H1 (cell line): ENCODE results near the gene GRAMD4. TPM values are rescaled to one million over a fixed set of nuclear protein-coding genes. Genes with fewer than 3 reads are reported as not detected.

Experiments
- CTCF ChIA-PET: fragments of 300-600 bp; sonication (Branson Sonifier 250); formaldehyde crosslinking; loops from one replicate; lab custom pipeline; 2021; ENCODE audit not compliant: partially characterized antibody; lab: Charles Lee
- POLR2A ChIA-PET: fragments of 300-600 bp; sonication (Branson Sonifier 250); formaldehyde crosslinking; loops from one replicate; lab custom pipeline; 2021; ENCODE audit warnings: inconsistent platforms; ENCODE audit not compliant: partially characterized antibody; lab: Charles Lee
- DNase-seq, 2 experiments: peaks; one replicate each; pipeline versions ENCODE4 v3.0.0 to v3.0.0-alpha.2; 2010 to 2022; ENCODE audit warnings: low spot score in 2 of 2, low read depth in 1 of 2, mixed read lengths in 1 of 2
- FAIRE-seq: peaks from 2 replicates; lab custom pipeline; 2011; peaks lifted over from hg19 to GRCh38; lab: Jason Lieb, UNC
- H2AFZ ChIP-seq: 2 replicates; pipeline ENCODE4 v1.8.1; 2012; ENCODE audit warnings: low read length, inconsistent platforms
- H2AK5ac ChIP-seq: 2 replicates; pipeline ENCODE4 v1.6.1; 2013; ENCODE audit warnings: low read depth, low read length
- H2BK120ac ChIP-seq: replicated peaks from 2 replicates; pipeline ENCODE3; 2013; ENCODE audit warnings: low read depth, low read length, inconsistent platforms
- H2BK12ac ChIP-seq: 2 replicates; pipeline ENCODE4 v1.6.1; 2013; ENCODE audit warnings: low read depth, low read length
- H2BK15ac ChIP-seq: 2 replicates; pipeline ENCODE4 v1.6.1; 2013; ENCODE audit warnings: low read length
- H2BK20ac ChIP-seq: 2 replicates; pipeline ENCODE4 v1.6.1; 2013; ENCODE audit warnings: low read length
- H2BK5ac ChIP-seq: 2 replicates; pipeline ENCODE4 v1.6.1; 2013; ENCODE audit warnings: low read depth, low read length
- H3K14ac ChIP-seq: 2 replicates; pipeline ENCODE4 v1.6.1; 2013; ENCODE audit warnings: inconsistent platforms; ENCODE audit not compliant: insufficient read length
- H3K18ac ChIP-seq: 2 replicates; pipeline ENCODE4 v1.6.1; 2013; ENCODE audit warnings: low read length; ENCODE audit errors: extremely low read depth
- H3K23ac ChIP-seq: 2 replicates; pipeline ENCODE4 v1.6.1; 2013; ENCODE audit warnings: inconsistent platforms; ENCODE audit not compliant: insufficient read length
- H3K23me2 ChIP-seq: 2 replicates; pipeline ENCODE4 v1.6.1; 2013; ENCODE audit warnings: low read depth, low read length
- H3K27ac ChIP-seq: 2 replicates; pipeline ENCODE4 v1.6.1; 2011; ENCODE audit warnings: low read depth, low read length, inconsistent platforms
- H3K27me3 ChIP-seq, 4 experiments: replicated peaks in 1 of 4; 1 replicate in 1 of 4; 2 replicates in 3 of 4; pipeline versions ENCODE4 v1.6.1 to v1.8.1; 2011 to 2013; ENCODE audit warnings: low read length in 3 of 4, mild to moderate bottlenecking in 3 of 4, inconsistent platforms in 2 of 4, mixed read lengths in 2 of 4, moderate library complexity in 1 of 4; ENCODE audit not compliant: control insufficient read depth in 3 of 4, insufficient read depth in 3 of 4; ENCODE audit errors: extremely low read depth in 1 of 4
- H3K36me3 ChIP-seq, 4 experiments: 2 replicates each; pipeline versions ENCODE4 v1.6.1 to v1.8.1; 2011 to 2013; ENCODE audit warnings: mild to moderate bottlenecking in 4 of 4, low read length in 3 of 4, moderate library complexity in 2 of 4, control low read depth in 1 of 4, inconsistent platforms in 1 of 4; ENCODE audit not compliant: insufficient read depth in 4 of 4, control insufficient read depth in 2 of 4
- H3K4ac ChIP-seq: replicated peaks from 2 replicates; pipeline ENCODE3; 2013; ENCODE audit warnings: low read length, low read depth, mixed read lengths, inconsistent platforms; ENCODE audit not compliant: insufficient read length
- H3K4me1 ChIP-seq, 4 experiments: replicated peaks in 1 of 4; 1 replicate in 1 of 4; 2 replicates in 3 of 4; pipeline versions ENCODE4 v1.6.1 to v1.8.1; 2011 to 2013; ENCODE audit warnings: low read length in 3 of 4, inconsistent platforms in 2 of 4, mixed read lengths in 1 of 4; ENCODE audit not compliant: insufficient read depth in 4 of 4, control insufficient read depth in 3 of 4
- H3K4me2 ChIP-seq, 2 experiments: 2 replicates each; pipeline versions ENCODE4 v1.6.1 to v1.8.1; 2011 to 2013; ENCODE audit warnings: low read depth in 2 of 2, low read length in 2 of 2, control low read depth in 1 of 2, inconsistent platforms in 1 of 2, mild to moderate bottlenecking in 1 of 2; ENCODE audit not compliant: insufficient read depth in 1 of 2
- H3K4me3 ChIP-seq, 4 experiments: fragments of 200-600, 300-600 bp in 1 of 4; sonication (generic), shearing (Covaris generic), sonication (Bioruptor Twin) in 1 of 4; 2 replicates each; pipeline versions ENCODE4 v1.5.1 to v1.8.1; 2011 to 2016; ENCODE audit warnings: low read length in 4 of 4, low read depth in 3 of 4, control low read depth in 2 of 4, inconsistent platforms in 2 of 4, mild to moderate bottlenecking in 2 of 4, mixed read lengths in 1 of 4, moderate library complexity in 1 of 4; ENCODE audit not compliant: insufficient read depth in 2 of 4; ENCODE audit errors: extremely low read depth in 1 of 4
- H3K56ac ChIP-seq: replicated peaks from 2 replicates; pipeline ENCODE3; 2013; ENCODE audit warnings: low read depth, mild to moderate bottlenecking, mixed read lengths, low read length, inconsistent platforms; ENCODE audit not compliant: insufficient read length
- H3K79me1 ChIP-seq: 2 replicates; pipeline ENCODE4 v1.6.1; 2013; ENCODE audit warnings: low read depth, low read length, control low read depth
- H3K79me2 ChIP-seq, 2 experiments: 2 replicates each; pipeline versions ENCODE4 v1.6.1 to v1.8.1; 2012 to 2013; ENCODE audit warnings: low read length in 2 of 2, mild to moderate bottlenecking in 2 of 2, inconsistent platforms in 1 of 2; ENCODE audit not compliant: insufficient read depth in 2 of 2, control insufficient read depth in 1 of 2
- H3K9ac ChIP-seq, 4 experiments: replicated peaks in 1 of 4; 1 replicate in 1 of 4; 2 replicates in 3 of 4; pipeline versions ENCODE4 v1.6.1 to v1.8.1; 2011 to 2013; ENCODE audit warnings: low read depth in 3 of 4, low read length in 3 of 4, control low read depth in 2 of 4, mild to moderate bottlenecking in 2 of 4, moderate library complexity in 2 of 4, inconsistent platforms in 1 of 4; ENCODE audit errors: extremely low read depth in 1 of 4
- H3K9me3 ChIP-seq, 2 experiments: 2 replicates each; pipeline versions ENCODE4 v1.6.1 to v1.8.1; 2012 to 2013; ENCODE audit warnings: mild to moderate bottlenecking in 2 of 2, moderate library complexity in 2 of 2, control low read depth in 1 of 2, inconsistent platforms in 1 of 2, low read depth in 1 of 2, low read length in 1 of 2, mixed read lengths in 1 of 2; ENCODE audit not compliant: insufficient read depth in 2 of 2
- H4K20me1 ChIP-seq, 2 experiments: replicated peaks in 1 of 2; 2 replicates each; pipeline versions ENCODE3 to v1.8.1; 2011 to 2013; ENCODE audit warnings: inconsistent platforms in 2 of 2, low read length in 2 of 2, mild to moderate bottlenecking in 1 of 2; ENCODE audit not compliant: insufficient read depth in 2 of 2, control insufficient read depth in 1 of 2
- H4K5ac ChIP-seq: 2 replicates; pipeline ENCODE4 v1.6.1; 2013; ENCODE audit warnings: low read length, low read depth, mixed read lengths, inconsistent platforms; ENCODE audit not compliant: insufficient read length
- H4K8ac ChIP-seq: 2 replicates; pipeline ENCODE4 v1.8.0; 2013; ENCODE audit warnings: mild to moderate bottlenecking, moderate library complexity, low read length, inconsistent platforms; ENCODE audit not compliant: insufficient read depth; ENCODE audit errors: extremely low read depth
- H4K91ac ChIP-seq: replicated peaks from 2 replicates; pipeline ENCODE3; 2013; ENCODE audit warnings: low read length, mixed read lengths, inconsistent platforms; ENCODE audit not compliant: insufficient read length
- BCL11A ChIP-seq, 2 experiments: IDR thresholded peaks; one replicate each; pipeline ENCODE4 v1.6.1; 2011; ENCODE audit warnings: low read depth in 2 of 2, low read length in 2 of 2, mild to moderate bottlenecking in 2 of 2
- CTCF ChIP-seq, 3 experiments: IDR thresholded peaks; 1 replicate in 2 of 3; 2 replicates in 1 of 3; pipeline versions ENCODE4 v1.5.1 to v1.6.1; 2011; ENCODE audit warnings: low read length in 3 of 3, mild to moderate bottlenecking in 3 of 3, inconsistent platforms in 2 of 3, low read depth in 1 of 3, moderate library complexity in 1 of 3; ENCODE audit not compliant: insufficient read depth in 1 of 3; ENCODE audit errors: control extremely low read depth in 1 of 3
- EP300 ChIP-seq, 2 experiments: IDR thresholded peaks; 1 replicate in 1 of 2; 2 replicates in 1 of 2; pipeline ENCODE4 v1.6.1; 2011 to 2012; ENCODE audit warnings: low read depth in 2 of 2, low read length in 2 of 2, mild to moderate bottlenecking in 2 of 2, borderline replicate concordance in 1 of 2, inconsistent platforms in 1 of 2, moderate library complexity in 1 of 2
- GTF2F1 ChIP-seq: IDR thresholded peaks from 2 replicates; pipeline ENCODE4 v1.6.1; 2012; ENCODE audit warnings: low read depth, low read length, improper control_type of control experiment, borderline replicate concordance
- POLR2AphosphoS5 ChIP-seq: IDR thresholded peaks from 2 replicates; pipeline ENCODE4 v1.6.1; 2011; ENCODE audit warnings: low read depth, low read length
- RNF2 ChIP-seq: fragments of 200-900, 300-1000 bp; sonication (generic); IDR thresholded peaks from 2 replicates; pipeline ENCODE4 v1.7.1; 2016; ENCODE audit warnings: borderline replicate concordance, low read depth, mild to moderate bottlenecking, antibody characterized with exemption, low read length; ENCODE audit not compliant: poor library complexity, severe bottlenecking; ENCODE audit errors: missing control alignments
- SAP30 ChIP-seq: fragments of 300-600 bp; sonication (generic); IDR thresholded peaks from 2 replicates; pipeline ENCODE4 v1.7.1; 2012; ENCODE audit warnings: low read length, moderate library complexity, mild to moderate bottlenecking, inconsistent platforms; ENCODE audit not compliant: insufficient read depth, insufficient replicate concordance
- ZNF274 ChIP-seq: IDR thresholded peaks from 2 replicates; pipeline ENCODE4 v1.7.0; 2012; ENCODE audit warnings: low read length, borderline replicate concordance; ENCODE audit errors: extremely low read depth
- WGBS, 2 experiments: shearing (Covaris generic) in 1 of 2; methylation state at CpG; one replicate each; pipeline versions ENCODE4 v1.1.6 to v1.1.7; 2013 to 2015; ENCODE audit warnings: low lambda C conversion rate in 2 of 2, mixed read lengths in 2 of 2, inconsistent platforms in 1 of 2, low coverage in 1 of 2, missing lambda C conversion rate in 1 of 2; ENCODE audit not compliant: insufficient replicate concordance in 2 of 2, insufficient coverage in 1 of 2, insufficient read length in 1 of 2; ENCODE audit errors: extremely low coverage in 1 of 2, missing lambda C conversion rate in 1 of 2; 5-methylcytosine and 5-hydroxymethylcytosine counted together
- polyA plus RNA-seq, 7 experiments: library from polyadenylated mRNA; depleted of rRNA in 3 of 7; stranded (reverse) in 5 of 7; unstranded in 2 of 7; fragments of >200 nt in 5 of 7; fragments of 200-250 nt in 2 of 7; gene quantifications; 1 replicate in 5 of 7; 2 replicates in 1 of 7; 4 replicates in 1 of 7; pipeline versions ENCODE4 v1.2.1 to v1.2.3, GENCODE V29; 2011 to 2013; ENCODE audit warnings: missing spikeins in 2 of 7, mixed read lengths in 2 of 7
- total RNA-seq: library from RNA; stranded (reverse); fragmentation: NEBNext Ultra II Directional; extraction: Animal tissue kit (Norgen Biotek cat#: 25700); gene quantifications from 2 replicates; pipeline ENCODE4 v1.2.1, GENCODE V29; 2021

GRAMD4 gene
- total and polyA plus RNA-seq, 2 of the 8 experiments (the other 6 are each of a cell fraction or from before 2014, with no cell fraction given): 7.9 to 25.6 TPM

DNA sequence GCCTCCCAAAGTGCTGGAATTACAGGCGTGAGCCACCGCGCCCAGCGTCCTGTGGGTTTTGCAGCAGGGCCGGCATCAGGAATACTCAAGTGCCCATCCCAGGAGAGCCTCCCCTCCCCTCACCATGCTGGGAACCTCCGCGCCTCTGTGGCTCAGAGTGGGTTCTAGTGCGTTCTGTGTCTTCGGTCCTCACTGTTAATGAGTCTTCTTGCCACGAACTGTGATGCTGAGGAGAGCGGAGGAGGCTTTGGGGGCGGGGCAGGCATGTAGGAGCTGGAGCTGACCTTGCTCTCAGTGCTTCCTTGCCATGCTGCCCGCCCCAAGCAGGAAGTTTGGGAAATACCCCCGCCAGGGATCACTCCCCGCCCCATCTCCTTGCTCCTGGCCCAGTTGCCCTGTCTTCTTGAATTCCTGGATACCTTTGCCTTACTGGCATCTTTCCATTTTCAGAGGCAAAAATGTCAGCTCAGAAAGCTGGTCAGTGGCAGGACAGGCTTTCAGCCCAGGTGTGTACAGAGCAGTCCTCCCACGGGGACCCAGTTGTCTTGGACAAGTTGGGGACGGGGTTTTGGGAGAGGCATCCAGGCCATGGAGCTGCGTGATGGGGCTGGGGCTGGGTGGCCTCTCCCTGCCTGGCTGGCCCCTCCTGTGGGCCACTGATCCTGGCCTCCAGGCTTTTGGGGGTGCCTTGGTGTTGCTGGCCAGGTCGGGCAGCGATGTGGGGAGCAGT lies 5.1 kb downstream of the GRAMD4 start:
- DNase-seq (peak in 1 of 2 experiments; percentile 43), FAIRE-seq (no peak)
- no peak overlapping the region for H2AFZ ChIP-seq
- peaks cover 0 to 20% (median 14%) of the 10 kb centered on the region in 4 experiments; a peak in 5 of 7 replicates for H3K4me1 ChIP-seq
- H3K36me3 ChIP-seq: no peaks in the 10 kb centered on the region
- no peak overlapping the region for H3K4ac ChIP-seq
- peak overlapping the region; percentile 60 for H3K18ac ChIP-seq
- no peak overlapping the region for H3K56ac ChIP-seq
- no peak overlapping the region for H2BK120ac ChIP-seq
- no peak overlapping the region for H4K5ac ChIP-seq
- H2BK15ac ChIP-seq: peak overlapping the region; percentile 72; the same call in 1 of the 2 replicates
- no peak overlapping the region for H3K9ac ChIP-seq
- no peaks in the 10 kb centered on the region for H3K79me2 ChIP-seq
- H3K27me3 ChIP-seq: no peaks in the 10 kb centered on the region
- peak overlapping the region; percentile 44; the same call in 1 of the 2 replicates for H2BK5ac ChIP-seq
- ChIA-PET CTCF (interaction anchor here (0.6 to 1.1 kb wide), 2 partner anchors 44 to 84 kb away, joined by 3 read pairs; no protein-coding TSS in a partner anchor), POLR2A (interaction anchor here (1.4 kb wide), 1 partner anchor 11 kb away, joined by 3 read pairs; no protein-coding TSS in a partner anchor)
- H2AK5ac ChIP-seq: 0 out of 2 replicates have a peak overlapping the region, but pooled peaks have one; percentile 60
- H3K4me3 ChIP-seq: no peak overlapping the region
- no peak overlapping the region for H3K14ac ChIP-seq
- H3K9me3 ChIP-seq: no peaks in the 10 kb centered on the region
- no peaks in the 10 kb centered on the region for H3K23me2 ChIP-seq
- WGBS, 2 experiments: 89% methylated on average over 18 of the region's 20 CpGs; no CpG with 5 or more reads in 1 of the 2 experiments
- H4K91ac ChIP-seq: peak overlapping the region; percentile 52
- no peak overlapping the region for H2BK20ac ChIP-seq
- no peak overlapping the region; the same call in 1 of the 2 replicates for H4K8ac ChIP-seq
- peaks cover 6% of the 10 kb centered on the region; the same call in 1 of the 2 replicates for H3K79me1 ChIP-seq
- H3K27ac ChIP-seq: no peak overlapping the region
- peak overlapping the region; percentile 75; the same call in 1 of the 2 replicates for H2BK12ac ChIP-seq
- no peak overlapping the region for H3K4me2 ChIP-seq
- no peaks in the 10 kb centered on the region for H4K20me1 ChIP-seq
- H3K23ac ChIP-seq: no peak overlapping the region
- TF ChIP-seq POLR2AphosphoS5 (no peak), RNF2 (no peak), EP300 (IDR thresholded peaks at IDR 0.05; ENCODE audit: borderline replicate concordance in 1 of 2, low read depth in 2 of 2, low read length in 2 of 2) (no peak), SAP30 (no peak), BCL11A (IDR thresholded peaks at IDR 0.05; ENCODE audit: low read depth in 2 of 2, low read length in 2 of 2) (no peak), GTF2F1 (no peak), ZNF274 (no peak), CTCF (IDR thresholded peaks at IDR 0.05; ENCODE audit: control extremely low read depth in 1 of 3, insufficient read depth in 1 of 3, low read depth in 1 of 3, low read length in 3 of 3) (no peak)
